ENCODE results near the gene C9orf153.

DNA sequence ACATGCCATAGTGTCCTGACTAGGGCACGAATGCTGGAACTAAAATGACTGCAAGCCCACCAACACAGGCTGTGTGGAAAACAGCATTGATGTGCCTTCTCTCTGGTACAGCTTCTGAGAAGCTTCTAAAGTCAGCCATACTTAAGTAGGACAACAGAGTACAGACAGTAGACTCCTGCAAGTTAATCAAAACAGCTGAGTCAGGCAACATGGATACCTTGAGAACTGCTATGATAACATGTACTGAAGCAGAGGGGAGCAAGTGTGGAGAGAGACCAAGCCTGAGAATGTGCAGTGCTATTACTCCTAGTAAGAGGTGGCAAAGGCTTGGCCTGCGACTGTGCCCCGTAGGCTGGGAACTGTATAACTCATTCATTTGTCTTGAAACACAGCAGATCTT lies 20.4 kb upstream of the C9orf153 start:
- TF ChIP-seq SP1 (IDR thresholded peaks at IDR 0.05) (no peak), ARNT (IDR thresholded peaks at IDR 0.05) (no peak), FOXA1 (IDR thresholded peaks at IDR 0.05) (no peak), FOXK2 (IDR thresholded peaks at IDR 0.05) (no peak), HDGF (IDR thresholded peaks at IDR 0.05; ENCODE audit: borderline replicate concordance) (no peak), BHLHE40 (IDR thresholded peaks at IDR 0.05; ENCODE audit: borderline replicate concordance) (no peak), TARDBP (IDR thresholded peaks at IDR 0.05) (no peak), FOXM1 (IDR thresholded peaks at IDR 0.05; ENCODE audit: borderline replicate concordance) (no peak), SUZ12 (IDR thresholded peaks at IDR 0.05) (no peak), LEF1 (IDR thresholded peaks at IDR 0.05; ENCODE audit: borderline replicate concordance) (no peak), ZNF384 (IDR thresholded peaks at IDR 0.05) (no peak), CTBP1 (IDR thresholded peaks at IDR 0.05; ENCODE audit: borderline replicate concordance) (no peak), L3MBTL2 (conservative IDR thresholded peaks at IDR 0.05) (no peak)
- TF ChIP-seq, protein P1, sequence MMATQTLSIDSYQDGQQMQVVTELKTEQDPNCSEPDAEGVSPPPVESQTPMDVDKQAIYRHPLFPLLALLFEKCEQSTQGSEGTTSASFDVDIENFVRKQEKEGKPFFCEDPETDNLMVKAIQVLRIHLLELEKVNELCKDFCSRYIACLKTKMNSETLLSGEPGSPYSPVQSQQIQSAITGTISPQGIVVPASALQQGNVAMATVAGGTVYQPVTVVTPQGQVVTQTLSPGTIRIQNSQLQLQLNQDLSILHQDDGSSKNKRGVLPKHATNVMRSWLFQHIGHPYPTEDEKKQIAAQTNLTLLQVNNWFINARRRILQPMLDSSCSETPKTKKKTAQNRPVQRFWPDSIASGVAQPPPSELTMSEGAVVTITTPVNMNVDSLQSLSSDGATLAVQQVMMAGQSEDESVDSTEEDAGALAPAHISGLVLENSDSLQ (IDR thresholded peaks at IDR 0.05) = no peak
